NCI-H510A (cell line): ENCODE measurements around the gene ARHGAP4.

Experiments
- DNase-seq: peaks from one replicate; lab custom pipeline; 2025; lab: John Stamatoyannopoulos, UW

Gene ARHGAP4

DNA sequence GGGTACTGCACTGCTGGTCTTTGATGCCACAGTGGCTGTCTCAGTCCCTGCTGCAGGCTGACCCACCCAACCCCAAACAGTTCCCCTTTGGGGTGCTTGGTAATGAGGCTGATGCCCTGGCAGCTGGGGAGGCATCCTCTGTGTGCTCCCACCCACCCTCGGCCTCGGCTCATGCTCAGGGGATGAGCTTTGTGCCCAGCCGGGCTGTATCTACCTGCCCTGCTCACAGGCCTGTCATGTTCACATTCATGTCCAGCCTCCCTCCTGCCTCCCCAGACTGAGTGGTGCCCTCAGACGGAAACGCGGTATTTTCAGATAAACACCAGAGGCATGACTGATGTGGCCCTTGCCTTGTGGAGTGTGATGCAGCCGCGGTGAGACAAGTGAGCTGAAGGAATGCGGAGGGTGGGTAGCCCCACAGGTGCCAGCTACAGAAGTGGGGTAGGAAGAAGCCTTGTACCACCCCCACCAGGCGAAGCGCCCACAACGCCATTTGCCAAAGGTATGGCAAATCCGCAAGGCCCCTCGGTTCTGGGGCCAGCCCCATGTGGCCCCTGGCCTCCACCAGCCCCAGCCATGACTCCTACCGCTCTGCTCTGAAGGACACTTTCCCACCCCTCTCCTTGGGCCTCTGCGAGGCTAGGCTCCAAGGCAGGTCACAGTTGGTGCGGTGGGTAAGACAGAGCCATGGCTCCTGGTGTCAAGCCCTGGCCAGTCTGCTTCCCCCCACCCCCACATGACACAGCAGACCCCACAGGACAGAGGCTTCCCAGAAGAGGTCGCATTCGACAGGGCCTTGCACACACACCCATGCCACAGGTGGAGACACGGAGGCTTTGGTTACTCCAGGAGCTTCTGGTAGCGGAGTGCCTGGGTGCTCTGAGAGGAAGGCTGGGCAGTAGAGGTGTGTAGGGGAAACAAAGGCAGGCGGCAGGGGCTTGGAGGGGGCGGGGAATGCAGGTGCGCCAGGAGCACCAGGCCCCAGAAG lies 20.2 kb upstream of the ARHGAP4 start:
- DNase-seq = no peak

- DNase-seq = no peak
Observed at GRCh38 chrX:153944800-153945150, 18.7 kb upstream of the ARHGAP4 start.

- DNase-seq = no peak
Observed at GRCh38 chrX:153944140-153944799, 18.2 kb upstream of the ARHGAP4 start, which contains the start of gene RENBP. TSS of gene RENBP (minus strand) at chrX:153944643. CDS start at chrX:153944610, 33 bp downstream.

DNA sequence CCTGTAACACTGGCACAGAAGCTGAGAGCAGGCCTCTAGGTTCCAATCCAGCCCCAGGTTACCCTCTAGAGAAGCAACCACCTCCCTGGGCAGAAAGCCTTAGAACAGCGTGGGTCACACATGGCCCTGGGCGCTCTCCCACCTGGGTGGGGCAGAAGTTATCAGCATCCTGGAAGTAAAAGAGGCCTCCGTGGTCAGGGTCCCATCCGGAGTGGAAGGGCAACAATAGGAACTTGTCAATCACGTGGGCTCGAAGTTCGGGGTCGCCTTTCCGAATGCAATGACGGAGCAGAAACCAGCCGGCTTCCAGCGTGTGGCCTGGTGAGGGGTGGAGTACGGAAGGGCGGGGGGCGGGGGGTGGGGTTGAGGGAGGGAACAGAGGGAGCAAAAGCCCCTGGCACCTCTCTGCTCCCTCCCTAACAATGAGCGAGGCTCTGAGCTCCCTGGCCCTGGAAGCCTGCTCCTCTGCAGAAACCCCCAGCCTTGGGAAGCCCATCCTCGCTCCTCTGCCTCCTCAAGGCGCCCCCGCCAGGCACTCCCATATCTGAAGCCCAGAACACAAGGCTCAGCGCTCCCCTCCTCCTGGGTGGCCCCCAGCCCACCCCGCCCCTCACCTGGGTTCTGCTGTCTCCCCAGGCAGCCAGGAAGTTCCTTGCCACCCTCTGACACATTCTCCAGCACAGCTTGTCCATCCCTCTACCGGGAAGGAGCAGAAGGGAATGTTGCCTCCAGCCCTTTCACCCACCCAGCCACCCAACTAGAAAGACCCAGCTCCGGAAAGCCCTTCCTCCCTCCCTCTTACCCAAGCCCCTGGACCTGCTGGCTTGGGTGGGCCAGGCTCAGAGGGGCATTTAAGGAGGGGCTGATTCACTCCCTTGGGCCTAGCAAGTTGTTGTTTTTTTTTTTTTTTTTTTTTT lies 15.5 kb upstream of the ARHGAP4 start:
- DNase-seq = no peak

DNA sequence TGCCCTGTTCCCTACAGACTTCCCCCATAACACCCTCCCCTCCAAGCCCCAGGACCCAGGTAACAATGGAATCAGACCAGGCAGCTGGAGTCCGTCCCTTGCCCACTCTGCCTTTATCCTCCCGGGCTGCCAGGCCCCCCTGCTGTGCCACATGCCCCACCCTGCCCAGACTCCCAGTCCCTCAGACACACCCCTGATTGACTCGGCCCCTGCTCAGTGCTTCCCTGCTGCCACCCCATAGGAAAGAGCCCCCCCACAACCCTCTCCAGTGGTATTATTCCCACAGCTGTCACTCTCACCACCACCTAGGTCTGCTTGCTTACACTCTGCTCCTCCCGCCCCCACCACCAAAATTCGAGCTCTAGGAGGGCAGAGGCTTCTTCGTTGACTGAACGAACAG lies 13.5 kb upstream of the ARHGAP4 start:
- DNase-seq = no peak

DNA sequence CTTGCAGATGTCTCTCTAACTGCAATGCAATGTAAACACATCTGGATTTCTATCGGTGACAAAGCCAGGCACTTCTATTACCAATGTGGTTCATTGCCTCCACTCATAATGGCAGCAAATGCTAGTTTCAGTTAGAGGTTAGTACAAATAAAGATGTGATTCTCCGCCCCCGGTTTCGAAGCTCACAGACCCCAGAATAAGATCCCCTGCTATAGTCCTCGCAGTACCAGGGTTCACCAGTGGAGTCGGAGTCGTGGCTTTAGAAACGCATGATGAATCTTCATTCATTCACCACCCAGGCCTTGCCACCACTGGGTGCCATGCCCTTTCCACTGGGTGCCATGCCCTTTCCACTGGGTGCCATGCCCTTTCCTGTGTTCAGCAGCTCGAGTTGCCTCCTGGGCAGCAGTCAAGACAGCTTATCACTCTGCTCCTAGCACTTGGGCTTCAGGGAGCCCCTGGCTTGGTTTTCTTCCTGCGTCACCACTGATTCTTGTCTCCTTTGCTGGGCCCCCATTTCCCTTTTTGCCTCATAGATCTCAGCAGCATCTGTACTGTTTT lies 12.2 kb upstream of the ARHGAP4 start:
- no peak for DNase-seq

DNA sequence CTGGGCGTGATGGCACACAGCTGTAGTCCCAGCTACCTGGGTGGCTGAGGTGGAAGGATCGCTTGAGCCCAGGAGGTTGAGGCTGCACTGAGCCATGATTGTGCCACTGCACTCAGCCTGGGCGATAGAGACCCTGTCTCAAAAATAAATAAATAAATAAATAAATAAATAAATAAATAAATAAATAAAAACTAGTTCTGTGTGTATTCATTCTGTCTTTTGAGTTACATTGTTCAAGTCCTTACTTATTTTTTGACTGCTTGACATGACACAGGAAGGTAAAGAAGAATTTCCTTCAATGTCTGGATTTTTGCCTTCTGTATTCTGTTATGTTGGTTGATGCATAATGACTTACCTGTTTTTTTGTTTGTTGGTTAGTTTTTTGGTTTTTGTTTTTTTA lies 11.0 kb upstream of the ARHGAP4 start:
- DNase-seq = no peak

GRCh38 chrX:153935326-153935851 lies 9.3 kb upstream of the ARHGAP4 start:
- DNase-seq = no peak

- peak; percentile 62 for DNase-seq
Observed at GRCh38 chrX:153934762-153935325, 8.8 kb upstream of the ARHGAP4 start, which contains the start of gene NAA10. TSS of gene NAA10 (minus strand) at chrX:153935037. CDS start at chrX:153934904, 133 bp downstream.

- DNase-seq = no peak
Observed at GRCh38 chrX:153934148-153934761, 8.2 kb upstream of the ARHGAP4 start.

DNA sequence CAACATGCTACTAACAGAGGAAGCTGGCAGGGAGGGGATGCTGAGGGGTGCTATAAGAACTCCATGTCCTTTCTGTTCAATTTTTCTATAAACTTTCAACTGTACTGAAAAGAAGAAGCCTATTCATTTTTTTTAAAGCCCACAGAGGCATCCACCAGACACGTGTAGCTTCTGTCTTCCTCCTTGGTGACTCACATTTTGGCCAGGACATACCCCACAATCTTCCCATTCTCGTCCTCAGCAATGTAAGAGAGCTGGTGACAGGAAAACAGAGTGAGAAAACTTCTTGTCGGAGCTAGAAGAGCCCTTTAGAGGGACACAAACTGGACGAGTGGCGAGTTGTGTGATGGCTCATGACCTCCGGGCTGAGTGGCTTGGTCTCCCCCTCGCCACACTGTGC lies 7.7 kb upstream of the ARHGAP4 start:
- no peak for DNase-seq

DNA sequence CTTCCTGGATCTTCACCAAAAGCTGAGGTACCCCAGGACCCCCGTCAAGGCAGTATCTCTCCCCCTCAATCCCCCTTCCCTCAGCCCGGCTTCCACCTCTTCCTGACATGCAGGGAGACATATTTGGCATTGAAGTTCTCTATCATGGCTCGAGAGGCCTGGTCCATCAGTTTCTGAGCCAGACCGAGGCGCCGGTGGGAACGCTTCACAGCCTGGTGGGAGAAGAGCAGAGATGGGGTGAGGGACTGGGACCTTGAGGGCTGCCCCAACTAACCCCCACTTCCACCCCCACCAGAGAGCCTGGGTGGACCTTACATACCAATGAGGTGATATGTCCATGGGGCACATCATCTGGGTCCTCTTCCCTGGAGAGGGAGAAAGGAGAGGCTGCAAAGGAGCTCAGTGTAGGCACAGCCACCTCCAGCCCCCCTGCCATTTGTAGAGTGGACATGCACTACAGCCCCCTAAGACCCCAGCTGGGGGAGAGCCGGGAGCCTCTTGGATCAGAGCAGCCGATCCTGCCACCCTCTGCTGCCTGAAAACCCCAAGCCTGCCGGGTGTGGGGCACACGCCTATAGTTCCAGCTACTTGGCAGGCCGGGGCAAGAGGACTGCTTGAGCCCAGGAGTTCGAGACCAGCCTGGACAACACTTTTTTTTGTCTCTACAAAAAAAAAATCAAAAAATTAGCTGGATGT lies 6.3 kb upstream of the ARHGAP4 start:
- no peak for DNase-seq

GRCh38 chrX:153931748-153932147 lies 5.7 kb upstream of the ARHGAP4 start:
- no peak for DNase-seq

- no peak for DNase-seq
Observed at GRCh38 chrX:153931151-153931550, 5.1 kb upstream of the ARHGAP4 start.

DNA sequence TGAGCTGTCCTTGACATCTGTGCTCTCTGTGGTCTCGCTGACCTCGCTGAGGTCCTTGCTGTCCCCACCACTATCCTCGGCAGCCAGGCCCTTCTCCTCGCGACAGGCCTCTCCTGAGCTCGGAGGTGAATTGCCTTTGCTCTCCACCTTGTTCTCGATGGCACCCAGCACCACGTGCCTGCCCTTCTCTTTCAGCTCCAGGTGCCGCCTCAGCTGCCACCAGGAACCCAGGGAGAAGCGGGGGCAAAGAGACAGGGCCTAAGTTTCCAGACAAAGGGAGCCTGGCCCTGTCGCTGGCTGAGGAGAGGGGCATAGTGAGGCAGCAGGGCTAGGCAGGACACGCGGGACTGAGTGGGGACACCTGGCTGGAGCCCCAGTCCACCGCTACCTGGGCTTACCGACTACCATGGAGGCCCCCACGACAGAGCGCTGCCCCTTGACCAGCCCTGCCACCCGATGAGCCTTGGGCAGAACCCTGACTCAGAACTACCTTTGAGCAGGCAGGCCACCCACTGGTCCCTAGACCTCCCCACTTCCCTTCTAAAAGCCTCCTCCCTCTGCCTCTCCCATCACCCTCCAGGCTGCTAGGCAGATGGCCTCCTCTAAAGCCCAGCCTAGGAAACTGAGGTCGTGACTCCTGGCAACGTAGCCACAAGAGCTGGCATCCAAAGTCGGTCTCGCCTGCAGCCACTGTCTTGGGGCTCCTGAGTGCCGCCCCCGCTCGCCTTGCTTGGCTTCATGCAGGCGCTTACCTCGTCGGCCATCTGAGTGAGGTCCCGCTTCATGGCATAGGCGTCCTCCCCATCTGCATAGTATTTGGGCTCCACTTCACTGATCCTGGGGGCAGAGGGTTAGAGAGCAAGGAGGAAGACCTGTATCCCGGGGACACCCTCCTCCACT lies 4.2 kb upstream of the ARHGAP4 start:
- no peak for DNase-seq

GRCh38 chrX:153929576-153929975 lies 3.5 kb upstream of the ARHGAP4 start:
- DNase-seq = no peak

- DNase-seq = no peak
Observed at GRCh38 chrX:153928846-153929245, 2.8 kb upstream of the ARHGAP4 start.

DNA sequence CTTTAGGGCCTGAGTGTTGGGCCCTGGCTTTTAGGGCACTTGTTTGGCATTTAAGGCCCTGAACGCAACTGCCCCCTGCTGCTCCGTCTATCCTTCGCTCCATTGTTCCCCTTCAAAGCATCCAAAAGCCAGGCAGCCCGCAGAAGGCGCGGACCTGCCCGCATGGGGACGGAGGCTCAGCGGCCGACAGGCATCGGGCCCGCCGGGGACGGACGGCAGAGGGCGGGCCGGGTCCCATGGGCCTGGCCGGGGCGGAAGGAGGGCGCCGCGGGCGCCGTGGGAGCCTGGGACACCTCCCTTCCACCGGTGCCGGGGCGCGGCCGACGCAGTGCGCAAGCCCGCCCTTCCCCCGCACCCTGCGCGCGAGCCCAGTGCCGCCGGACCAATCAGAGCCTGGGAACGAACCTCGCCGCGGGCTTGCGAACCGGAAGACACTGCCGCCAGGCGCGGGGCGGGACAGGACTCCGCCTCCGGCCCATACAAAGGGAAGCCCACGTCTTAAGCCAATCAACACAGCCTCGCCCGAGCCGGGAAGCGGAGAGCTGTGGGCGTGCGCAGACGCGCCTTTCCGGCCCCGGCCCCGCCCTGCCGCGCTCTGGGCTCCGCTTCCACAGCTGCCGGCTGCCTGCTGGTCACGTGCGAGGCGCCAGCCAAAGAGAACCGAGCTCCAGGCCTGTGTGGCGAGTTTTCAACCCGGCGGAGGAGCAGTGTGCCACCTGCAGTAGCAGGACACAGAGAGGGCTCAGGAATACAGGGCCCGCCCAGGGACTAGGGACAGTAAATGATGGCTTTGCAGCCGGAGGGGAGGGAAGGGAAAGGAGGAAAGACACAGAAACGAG lies 2.1 kb upstream of the ARHGAP4 start:
- DNase-seq = peak; percentile 94
